B cell (primary cell): ENCODE results near the gene FOSB. TPM values are rescaled to one million over a fixed set of nuclear protein-coding genes. Genes with fewer than 3 reads are reported as not detected.
A peak's percentile ranks its signal among the peaks of the same experiment; 100 is the strongest.

Experiments used
- ATAC-seq: fragments of 200-7000 bp; cut with Tn5 transposase; one replicate; pipeline ENCODE4 v1.10.0; 2021; ENCODE audit warnings: low read depth, mild to moderate bottlenecking, moderate number of reproducible peaks, moderate library complexity
- CTCF ChIA-PET: fragments of 350-600 bp; sonication (Branson Sonifier 250); formaldehyde crosslinking; loops from one replicate; lab custom pipeline; 2021; ENCODE audit warnings: antibody characterized with exemption, inconsistent platforms; lab: Charles Lee
- POLR2A ChIA-PET: fragments of 350-600 bp; sonication (Branson Sonifier 250); formaldehyde crosslinking; loops from one replicate; lab custom pipeline; 2021; ENCODE audit warnings: antibody characterized with exemption; lab: Charles Lee
- DNase-seq: peaks from one replicate; pipeline ENCODE4 v3.0.0; 2013
- H2AFZ ChIP-seq: 2 replicates; pipeline ENCODE4 v1.6.1; 2012; ENCODE audit warnings: mild to moderate bottlenecking, low read depth, low read length; ENCODE audit not compliant: insufficient read depth, poor library complexity, severe bottlenecking
- H3K27ac ChIP-seq, 2 donors: 1 replicate in 1 of 2; 2 replicates in 1 of 2; pipeline ENCODE4 v1.5.1; 2012 to 2013; ENCODE audit warnings: low read length in 2 of 2, mild to moderate bottlenecking in 2 of 2, moderate library complexity in 1 of 2
- H3K27me3 ChIP-seq, 4 experiments: fragments of 200-600 bp in 1 of 4; sonication (generic) in 1 of 4; replicated peaks in 1 of 4; 1 replicate in 2 of 4; 2 replicates in 2 of 4; pipeline versions ENCODE4 v1.6.1 to v1.7.0; 2013 to 2016; ENCODE audit warnings: low read length in 3 of 4, mild to moderate bottlenecking in 2 of 4, mixed read lengths in 1 of 4, moderate library complexity in 1 of 4; ENCODE audit not compliant: insufficient read depth in 4 of 4, control insufficient read depth in 3 of 4; ENCODE audit errors: control extremely low read depth in 1 of 4
- H3K36me3 ChIP-seq, 2 experiments: replicated peaks in 1 of 2; 1 replicate in 1 of 2; 2 replicates in 1 of 2; pipeline versions ENCODE4 v1.6.1 to v1.7.1; 2013; ENCODE audit warnings: low read length in 1 of 2; ENCODE audit not compliant: insufficient read depth in 2 of 2, control insufficient read depth in 1 of 2; ENCODE audit errors: control extremely low read depth in 1 of 2, extremely low read depth in 1 of 2
- H3K4me1 ChIP-seq, 2 donors: fragments of 200-600 bp in 1 of 2; sonication (generic) in 1 of 2; 1 replicate in 1 of 2; 2 replicates in 1 of 2; pipeline versions ENCODE4 v1.5.1 to v1.6.1; 2013 to 2017; ENCODE audit warnings: low read length in 2 of 2; ENCODE audit not compliant: control insufficient read depth in 2 of 2, insufficient read depth in 2 of 2
- H3K4me2 ChIP-seq: replicated peaks from 2 replicates; pipeline ENCODE3; 2012; ENCODE audit warnings: mild to moderate bottlenecking, low read depth, low read length; ENCODE audit not compliant: poor library complexity, severe bottlenecking
- H3K4me3 ChIP-seq, 5 experiments: fragments of 200-600 bp in 1 of 5; sonication (generic) in 1 of 5; 1 replicate in 3 of 5; 2 replicates in 2 of 5; pipeline versions ENCODE4 v1.5.1 to v1.7.0; 2011 to 2016; ENCODE audit warnings: low read length in 4 of 5, mild to moderate bottlenecking in 4 of 5, low read depth in 2 of 5, control low read depth in 1 of 5, moderate library complexity in 1 of 5; ENCODE audit not compliant: insufficient read depth in 1 of 5; ENCODE audit errors: control extremely low read depth in 1 of 5, extremely low read depth in 1 of 5
- H3K79me2 ChIP-seq: fragments of 200-600 bp; sonication (generic); one replicate; pipeline ENCODE4 v1.6.0; 2016; ENCODE audit warnings: low read length; ENCODE audit not compliant: control insufficient read depth, insufficient read depth
- H3K9ac ChIP-seq: fragments of 200-600 bp; sonication (generic); 2 replicates; pipeline ENCODE4 v1.6.1; 2017; ENCODE audit warnings: mild to moderate bottlenecking, low read length, moderate library complexity
- H3K9me3 ChIP-seq, 3 donors: one replicate each; pipeline versions ENCODE4 v1.6.1 to v1.7.1; 2013; ENCODE audit warnings: low read length in 2 of 3; ENCODE audit not compliant: control insufficient read depth in 2 of 3, insufficient read depth in 1 of 3; ENCODE audit errors: control extremely low read depth in 1 of 3
- H4K20me1 ChIP-seq: 2 replicates; pipeline ENCODE4 v1.6.0; 2012; ENCODE audit warnings: mild to moderate bottlenecking, low read length; ENCODE audit not compliant: insufficient read depth, control insufficient read depth, poor library complexity, severe bottlenecking
- H3K27ac Mint-ChIP-seq: one replicate; pipeline ENCODE4 v1.8.0; 2021; ENCODE audit warnings: mixed read lengths
- H3K27me3 Mint-ChIP-seq: one replicate; pipeline ENCODE4 v1.8.0; 2021; ENCODE audit warnings: mixed read lengths
- H3K4me1 Mint-ChIP-seq: one replicate; pipeline ENCODE4 v1.8.0; 2021; ENCODE audit warnings: mixed read lengths
- H3K4me3 Mint-ChIP-seq: one replicate; pipeline ENCODE4 v1.8.0; 2021; ENCODE audit warnings: mixed read lengths
- H3K9me3 Mint-ChIP-seq: one replicate; pipeline ENCODE4 v1.8.0; 2022; ENCODE audit warnings: mixed read lengths; ENCODE audit not compliant: insufficient read depth
- EZH2 ChIP-seq: IDR thresholded peaks from 2 replicates; pipeline ENCODE4 v1.6.1; 2012; ENCODE audit warnings: borderline replicate concordance, low read depth, mild to moderate bottlenecking, moderate library complexity, low read length; ENCODE audit not compliant: insufficient read depth, poor library complexity, severe bottlenecking
- WGBS: methylation state at CpG from one replicate; pipeline ENCODE4 v1.1.5; 2013; ENCODE audit warnings: missing lambda C conversion rate; ENCODE audit not compliant: insufficient coverage; 5-methylcytosine and 5-hydroxymethylcytosine counted together
- intact Hi-C: fragments of 100-400 bp; cut with micrococcal nuclease; formaldehyde crosslinking; loops from one replicate; pipeline ENCODE4 v1.10.0; 2022
- polyA plus RNA-seq: library from polyadenylated mRNA; depleted of rRNA; stranded (reverse); fragments of >200 nt; gene quantifications from 2 replicates; pipeline ENCODE4 v1.2.3, GENCODE V29; 2012
- total RNA-seq, 2 donors: library from RNA; stranded (reverse); fragments of 120-200 nt in 1 of 2; gene quantifications; 1 replicate in 1 of 2; 2 replicates in 1 of 2; pipeline versions ENCODE4 v1.2.3 to v1.2.4, GENCODE V29; 2013 to 2022
- TF ChIP-seq, protein P1 (sequence below): fragments of 200-600 bp; IDR thresholded peaks from one replicate; pipeline ENCODE4 v1.8.0; 2022; ENCODE audit warnings: antibody characterized with exemption, mild to moderate bottlenecking

FOSB gene
- total and polyA plus RNA-seq, 2 donors (not counting 1 experiment from before 2014, with no cell fraction given) = 39.6 to 2,860 TPM

DNA sequence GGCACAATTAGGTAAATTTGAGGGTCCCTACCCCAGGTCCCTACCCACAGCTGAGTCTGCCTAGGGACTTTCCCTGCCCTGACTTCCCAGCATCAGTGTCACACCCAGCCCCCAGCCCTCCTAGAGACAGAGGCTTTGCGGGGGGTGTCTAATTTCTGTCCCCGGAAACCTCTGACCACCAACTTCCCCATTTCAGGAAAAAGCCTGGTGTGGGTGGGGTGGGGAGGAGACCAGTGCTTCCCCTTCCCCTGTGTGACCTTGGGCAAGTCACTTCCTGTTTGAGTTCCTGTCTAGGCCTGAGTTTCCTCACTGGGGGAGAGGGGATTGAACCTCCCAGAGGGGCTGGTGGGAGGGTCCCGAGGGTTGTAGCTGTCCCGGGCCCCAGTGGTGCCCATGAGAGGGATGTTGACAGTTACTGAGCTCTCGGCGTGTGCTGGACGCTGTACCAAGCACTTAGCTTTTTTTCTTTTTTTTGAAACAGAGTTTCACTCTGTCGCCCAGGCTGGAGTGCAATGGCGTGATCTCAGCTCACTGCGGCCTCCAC, 47.4 kb downstream of the FOSB start:
- peaks cover 63% of the 10 kb centered on the region for H3K4me1 Mint-ChIP-seq
- intact Hi-C loops = loop anchor here (1.0 kb wide), 1 partner anchor 8 kb away; the partner anchor contains the start of gene VASP

More for the DNA sequence above, 47.4 kb downstream of the FOSB start:
- Histone ChIP-seq H3K4me1 (peaks cover 62 to 64% of the 10 kb centered on the region in 2 donors), H3K27ac (peak overlapping the region; percentile 76 to 91), H3K36me3 (peaks cover 0 to 18% of the 10 kb centered on the region in 2 experiments), H3K79me2 (peaks cover 62% of the 10 kb centered on the region), H2AFZ (no peak overlapping the region), H3K27me3 (no peaks in the 10 kb centered on the region), H3K9me3 (no peaks in the 10 kb centered on the region), H3K4me3 (peak overlapping the region; percentile 4 to 57 (median 29)), H3K9ac (peak overlapping the region; percentile 18), H3K4me2 (peak overlapping the region; percentile 67), H4K20me1 (peaks cover 49% of the 10 kb centered on the region)
- TF ChIP-seq, protein P1, sequence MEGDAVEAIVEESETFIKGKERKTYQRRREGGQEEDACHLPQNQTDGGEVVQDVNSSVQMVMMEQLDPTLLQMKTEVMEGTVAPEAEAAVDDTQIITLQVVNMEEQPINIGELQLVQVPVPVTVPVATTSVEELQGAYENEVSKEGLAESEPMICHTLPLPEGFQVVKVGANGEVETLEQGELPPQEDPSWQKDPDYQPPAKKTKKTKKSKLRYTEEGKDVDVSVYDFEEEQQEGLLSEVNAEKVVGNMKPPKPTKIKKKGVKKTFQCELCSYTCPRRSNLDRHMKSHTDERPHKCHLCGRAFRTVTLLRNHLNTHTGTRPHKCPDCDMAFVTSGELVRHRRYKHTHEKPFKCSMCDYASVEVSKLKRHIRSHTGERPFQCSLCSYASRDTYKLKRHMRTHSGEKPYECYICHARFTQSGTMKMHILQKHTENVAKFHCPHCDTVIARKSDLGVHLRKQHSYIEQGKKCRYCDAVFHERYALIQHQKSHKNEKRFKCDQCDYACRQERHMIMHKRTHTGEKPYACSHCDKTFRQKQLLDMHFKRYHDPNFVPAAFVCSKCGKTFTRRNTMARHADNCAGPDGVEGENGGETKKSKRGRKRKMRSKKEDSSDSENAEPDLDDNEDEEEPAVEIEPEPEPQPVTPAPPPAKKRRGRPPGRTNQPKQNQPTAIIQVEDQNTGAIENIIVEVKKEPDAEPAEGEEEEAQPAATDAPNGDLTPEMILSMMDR = no peak
- TF ChIP-seq EZH2 = no peak
- DNase-seq = peak; percentile 89
- ATAC-seq = peak; percentile 75
- peak overlapping the region; percentile 74 for H3K4me3 Mint-ChIP-seq
- no peaks in the 10 kb centered on the region for H3K9me3 Mint-ChIP-seq
- H3K27me3 Mint-ChIP-seq = no peaks in the 10 kb centered on the region
- ChIA-PET POLR2A (interaction anchor here (0.6 to 0.8 kb wide), 5 partner anchors 14 to 273 kb away, joined by 3 to 4 read pairs (median 3); partner anchors contain the start of gene PPM1N), CTCF (interaction anchor here (0.5 to 2.4 kb wide), 14 partner anchors 7 to 167 kb away, joined by 3 to 14 read pairs (median 4); partner anchors contain the start of genes RTN2 and VASP)
- H3K27ac Mint-ChIP-seq = peak overlapping the region; percentile 87
- WGBS = 7% methylated on average over 7 of the region's 10 CpGs
